HG03108 (cell line): ENCODE results near the gene NUDT8.

Source experiments
- ATAC-seq: cut with Tn5 transposase; IDR thresholded peaks from one replicate; pipeline ENCODE4 v1.9.1; 2021; ENCODE audit warnings: moderate library complexity; ENCODE audit not compliant: unreplicated experiment

The NUDT8 gene

GRCh38 chr11:67629386-67630227 is at the start of gene NUDT8:
NUDT8 (minus strand) TSS chr11:67629937; CDS start chr11:67629911, 26 bp downstream.
- peak; percentile 28 for ATAC-seq

GRCh38 chr11:67675058-67675747 is 45.5 kb upstream of the NUDT8 start:
- no peak for ATAC-seq

GRCh38 chr11:67674442-67674871 is 44.7 kb upstream of the NUDT8 start, which contains the start of gene ALDH3B2:
ALDH3B2 (minus strand) TSS chr11:67674623; CDS start chr11:67666935, 7,688 bp downstream.
- ATAC-seq = no peak

- no peak for ATAC-seq
Observed at GRCh38 chr11:67673902-67674301, 44.2 kb upstream of the NUDT8 start.

- no peak for ATAC-seq
Observed at GRCh38 chr11:67673358-67673757, 43.6 kb upstream of the NUDT8 start.

GRCh38 chr11:67671211-67671520 is 41.4 kb upstream of the NUDT8 start:
- ATAC-seq = no peak

GRCh38 chr11:67670316-67671210 is 40.8 kb upstream of the NUDT8 start:
- no peak for ATAC-seq

GRCh38 chr11:67668192-67668551 is 38.4 kb upstream of the NUDT8 start:
- ATAC-seq = no peak

- ATAC-seq = no peak
Observed at GRCh38 chr11:67667490-67668191, 37.9 kb upstream of the NUDT8 start.

GRCh38 chr11:67666676-67667489 is 37.1 kb upstream of the NUDT8 start:
- ATAC-seq = no peak

- ATAC-seq = no peak
Observed at GRCh38 chr11:67666303-67666645, 36.5 kb upstream of the NUDT8 start.

- ATAC-seq = no peak
Observed at GRCh38 chr11:67665541-67666302, 36.0 kb upstream of the NUDT8 start.

- no peak for ATAC-seq
Observed at GRCh38 chr11:67664696-67665540, 35.2 kb upstream of the NUDT8 start.

GRCh38 chr11:67664213-67664585 is 34.5 kb upstream of the NUDT8 start:
- ATAC-seq = no peak

GRCh38 chr11:67663532-67664212 is 33.9 kb upstream of the NUDT8 start:
- no peak for ATAC-seq

GRCh38 chr11:67662835-67663531 is 33.2 kb upstream of the NUDT8 start:
- no peak for ATAC-seq

- ATAC-seq = no peak
Observed at GRCh38 chr11:67662142-67662834, 32.6 kb upstream of the NUDT8 start.
